ENCODE results near the gene KCNA2. TPM values are rescaled to one million over a fixed set of nuclear protein-coding genes. Genes with fewer than 3 reads are reported as not detected.

Gene KCNA2
- polyA plus RNA-seq, 1 donor (not counting 4 experiments of a cell fraction or from before 2014, with no cell fraction given), result 0.03 TPM

DNA sequence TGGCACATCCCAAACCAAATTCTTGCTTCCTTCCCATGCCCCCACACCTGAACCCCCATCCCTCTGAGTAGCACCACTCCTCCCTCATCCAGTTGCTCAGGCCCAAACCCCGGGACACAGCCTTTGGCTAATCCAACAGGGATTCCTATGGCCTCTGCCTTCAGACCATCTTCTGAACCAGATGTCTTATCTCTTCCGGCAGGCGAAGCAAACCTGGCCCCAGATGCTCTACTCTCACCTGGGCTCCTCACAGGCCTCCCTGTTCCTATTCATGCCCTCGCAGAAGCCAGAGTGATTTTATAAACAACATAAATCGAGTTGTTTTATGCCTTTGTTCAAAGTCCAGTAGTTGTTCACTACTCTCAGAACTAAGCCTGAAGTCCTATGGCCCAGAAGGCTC lies 12.5 kb upstream of the KCNA2 start:
- dilution Hi-C loops (cut with MboI; ENCODE audit: extremely low pct_ligation_motif_present, low sequenced_read_pairs), result no loop called here
- Histone ChIP-seq H3K4me1 (ENCODE audit: control insufficient read depth, extremely low read depth, insufficient read depth, low read length) (no peaks in the 10 kb centered on the region), H3K9me1 (ENCODE audit: control insufficient read depth, extremely low read depth, insufficient read depth, low read length) (no peaks in the 10 kb centered on the region), H3K27me3 (ENCODE audit: control insufficient read depth, extremely low read depth, insufficient read depth, low read length) (peaks cover 24% of the 10 kb centered on the region), H3K27ac (ENCODE audit: control insufficient read depth, insufficient read depth, low read length) (no peak overlapping the region), H3K9me3 (ENCODE audit: control insufficient read depth, low read depth, low read length) (no peaks in the 10 kb centered on the region), H4K20me1 (ENCODE audit: control insufficient read depth, extremely low read depth, insufficient read depth, low read length) (no peaks in the 10 kb centered on the region), H3K79me2 (ENCODE audit: control insufficient read depth, insufficient read depth, low read length) (no peaks in the 10 kb centered on the region), H3K36me3 (ENCODE audit: control insufficient read depth in 2 of 2, extremely low read depth in 1 of 2, insufficient read depth in 2 of 2, low read length in 2 of 2) (no peaks in the 10 kb centered on the region), H3K4me2 (ENCODE audit: control insufficient read depth, extremely low read depth, insufficient read depth, low read depth, low read length) (no peak overlapping the region), H3K9ac (ENCODE audit: control insufficient read depth, extremely low read depth, insufficient read depth, low read length) (no peak overlapping the region), H2AFZ (ENCODE audit: control insufficient read depth, low read length) (no peak overlapping the region), H3K4me3 (ENCODE audit: control insufficient read depth in 2 of 3, extremely low read depth in 1 of 3, insufficient read depth in 2 of 3, low read depth in 1 of 3, low read length in 3 of 3) (no peak overlapping the region)
- FAIRE-seq (no peak), DNase-seq (ENCODE audit: low read depth, low spot score) (no peak)
- TF ChIP-seq EZH2 (IDR thresholded peaks at IDR 0.05; ENCODE audit: low read length), result no peak
- TF ChIP-seq, protein P1, sequence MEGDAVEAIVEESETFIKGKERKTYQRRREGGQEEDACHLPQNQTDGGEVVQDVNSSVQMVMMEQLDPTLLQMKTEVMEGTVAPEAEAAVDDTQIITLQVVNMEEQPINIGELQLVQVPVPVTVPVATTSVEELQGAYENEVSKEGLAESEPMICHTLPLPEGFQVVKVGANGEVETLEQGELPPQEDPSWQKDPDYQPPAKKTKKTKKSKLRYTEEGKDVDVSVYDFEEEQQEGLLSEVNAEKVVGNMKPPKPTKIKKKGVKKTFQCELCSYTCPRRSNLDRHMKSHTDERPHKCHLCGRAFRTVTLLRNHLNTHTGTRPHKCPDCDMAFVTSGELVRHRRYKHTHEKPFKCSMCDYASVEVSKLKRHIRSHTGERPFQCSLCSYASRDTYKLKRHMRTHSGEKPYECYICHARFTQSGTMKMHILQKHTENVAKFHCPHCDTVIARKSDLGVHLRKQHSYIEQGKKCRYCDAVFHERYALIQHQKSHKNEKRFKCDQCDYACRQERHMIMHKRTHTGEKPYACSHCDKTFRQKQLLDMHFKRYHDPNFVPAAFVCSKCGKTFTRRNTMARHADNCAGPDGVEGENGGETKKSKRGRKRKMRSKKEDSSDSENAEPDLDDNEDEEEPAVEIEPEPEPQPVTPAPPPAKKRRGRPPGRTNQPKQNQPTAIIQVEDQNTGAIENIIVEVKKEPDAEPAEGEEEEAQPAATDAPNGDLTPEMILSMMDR (optimal IDR thresholded peaks at IDR 0.05 in 1 of 3, IDR thresholded peaks at IDR 0.05 in 1 of 3, conservative IDR thresholded peaks at IDR 0.05 in 1 of 3; ENCODE audit: extremely low read depth in 1 of 3, insufficient read depth in 2 of 3, low read length in 3 of 3), result no peak

DNA sequence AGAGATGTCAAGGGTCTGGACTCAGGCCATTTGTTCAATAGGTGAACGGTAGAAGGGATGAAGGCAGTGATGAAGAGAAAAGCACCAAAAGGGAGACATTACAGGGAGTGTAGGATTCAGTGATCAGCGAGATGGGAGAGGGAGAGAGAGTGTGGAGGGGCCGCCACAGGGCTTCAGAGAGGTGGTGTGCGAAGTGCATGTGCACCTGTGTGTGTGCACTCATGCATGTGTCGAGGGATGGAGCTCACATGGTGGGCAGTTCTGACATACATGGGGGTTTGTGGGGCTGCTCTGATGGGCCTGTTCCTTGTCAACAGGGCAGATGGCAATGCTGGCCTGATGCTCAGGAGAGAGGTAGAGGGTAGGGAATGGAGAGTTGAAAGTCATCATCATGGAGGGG lies 11.4 kb upstream of the KCNA2 start:
- no peak overlapping the region for H3K4me2 ChIP-seq (ENCODE audit: control insufficient read depth, extremely low read depth, insufficient read depth, low read depth, low read length)
- no peaks in the 10 kb centered on the region for H3K9me1 ChIP-seq (ENCODE audit: control insufficient read depth, extremely low read depth, insufficient read depth, low read length)
- no peaks in the 10 kb centered on the region for H3K36me3 ChIP-seq (ENCODE audit: control insufficient read depth in 2 of 2, extremely low read depth in 1 of 2, insufficient read depth in 2 of 2, low read length in 2 of 2)
- no peaks in the 10 kb centered on the region for H3K79me2 ChIP-seq (ENCODE audit: control insufficient read depth, insufficient read depth, low read length)
- dilution Hi-C loops (cut with MboI; ENCODE audit: extremely low pct_ligation_motif_present, low sequenced_read_pairs), result no loop called here
- no peak overlapping the region for H3K9ac ChIP-seq (ENCODE audit: control insufficient read depth, extremely low read depth, insufficient read depth, low read length)
- no peak overlapping the region for H3K27ac ChIP-seq (ENCODE audit: control insufficient read depth, insufficient read depth, low read length)
- no peak for DNase-seq (ENCODE audit: low read depth, low spot score)
- H4K20me1 ChIP-seq (ENCODE audit: control insufficient read depth, extremely low read depth, insufficient read depth, low read length), result no peaks in the 10 kb centered on the region
- FAIRE-seq, result no peak
- TF ChIP-seq EZH2 (IDR thresholded peaks at IDR 0.05; ENCODE audit: low read length), result no peak
- TF ChIP-seq, protein P1 (optimal IDR thresholded peaks at IDR 0.05 in 1 of 3, IDR thresholded peaks at IDR 0.05 in 1 of 3, conservative IDR thresholded peaks at IDR 0.05 in 1 of 3; ENCODE audit: extremely low read depth in 1 of 3, insufficient read depth in 2 of 3, low read length in 3 of 3), result no peak
- no peaks in the 10 kb centered on the region for H3K4me1 ChIP-seq (ENCODE audit: control insufficient read depth, extremely low read depth, insufficient read depth, low read length)
- peaks cover 23% of the 10 kb centered on the region for H3K27me3 ChIP-seq (ENCODE audit: control insufficient read depth, extremely low read depth, insufficient read depth, low read length)
- no peak overlapping the region for H3K4me3 ChIP-seq (ENCODE audit: control insufficient read depth in 2 of 3, extremely low read depth in 1 of 3, insufficient read depth in 2 of 3, low read depth in 1 of 3, low read length in 3 of 3)
- no peaks in the 10 kb centered on the region for H3K9me3 ChIP-seq (ENCODE audit: control insufficient read depth, low read depth, low read length)
- no peak overlapping the region for H2AFZ ChIP-seq (ENCODE audit: control insufficient read depth, low read length)

Measured in keratinocyte (primary cell).